Measurements from ENCODE around the gene RAP1GAP. TPM values are rescaled to one million over a fixed set of nuclear protein-coding genes. Genes with fewer than 3 reads are reported as not detected.

The RAP1GAP gene
- total RNA-seq, 1 donor from 2014 or later = 62.4 TPM

GRCh38 chr1:21640653-21641052 lies 28.5 kb downstream of the RAP1GAP start:
- no peak overlapping the region for H3K4me3 ChIP-seq
- H3K27ac ChIP-seq = no peak overlapping the region
- no peak for ATAC-seq

GRCh38 chr1:21639594-21640041 lies 29.5 kb downstream of the RAP1GAP start:
- H3K27ac ChIP-seq = peak overlapping the region; percentile 71
- no peaks in the 10 kb centered on the region for H3K9me3 ChIP-seq
- no peak for DNase-seq
- ATAC-seq = peak; percentile 3
- no peak for TF ChIP-seq CTCF (IDR thresholded peaks at IDR 0.05)
- no peaks in the 10 kb centered on the region for H3K36me3 ChIP-seq
- no peaks in the 10 kb centered on the region for H3K27me3 ChIP-seq
- peaks cover 8% of the 10 kb centered on the region for H3K4me1 ChIP-seq
- intact Hi-C loops (cut with DNase I) = no loop called here
- H3K4me3 ChIP-seq = no peak overlapping the region

More at GRCh38 chr1:21640653-21641052, 28.5 kb downstream of the RAP1GAP start:
- Histone ChIP-seq H3K4me1 (peaks cover 8% of the 10 kb centered on the region), H3K27me3 (peaks cover 7% of the 10 kb centered on the region), H3K9me3 (no peaks in the 10 kb centered on the region), H3K36me3 (no peaks in the 10 kb centered on the region)
- no peak for DNase-seq
- intact Hi-C loops (cut with DNase I) = no loop called here
- no peak for TF ChIP-seq CTCF (IDR thresholded peaks at IDR 0.05)

GRCh38 chr1:21638531-21639341 lies 30.4 kb downstream of the RAP1GAP start:
- peaks cover 3% of the 10 kb centered on the region for H3K27me3 ChIP-seq
- intact Hi-C loops (cut with DNase I) = no loop called here
- peak overlapping the region; percentile 71 for H3K27ac ChIP-seq
- DNase-seq = peak; percentile 87
- no peaks in the 10 kb centered on the region for H3K36me3 ChIP-seq
- peak; percentile 80 for ATAC-seq
- no peaks in the 10 kb centered on the region for H3K9me3 ChIP-seq
- H3K4me3 ChIP-seq = no peak overlapping the region
- H3K4me1 ChIP-seq = peaks cover 8% of the 10 kb centered on the region
- no peak for TF ChIP-seq CTCF (IDR thresholded peaks at IDR 0.05)

GRCh38 chr1:21637514-21637913 lies 31.6 kb downstream of the RAP1GAP start:
- no peak for TF ChIP-seq CTCF (IDR thresholded peaks at IDR 0.05)
- Histone ChIP-seq H3K27me3 (peaks cover 3% of the 10 kb centered on the region), H3K9me3 (no peaks in the 10 kb centered on the region), H3K4me3 (no peak overlapping the region), H3K27ac (no peak overlapping the region), H3K4me1 (peaks cover 8% of the 10 kb centered on the region), H3K36me3 (no peaks in the 10 kb centered on the region)
- ATAC-seq (no peak), DNase-seq (no peak)
- intact Hi-C loops (cut with DNase I) = no loop called here

GRCh38 chr1:21636029-21636428 lies 33.1 kb downstream of the RAP1GAP start:
- ATAC-seq (no peak), DNase-seq (no peak)
- intact Hi-C loops (cut with DNase I) = no loop called here
- no peak for TF ChIP-seq CTCF (IDR thresholded peaks at IDR 0.05)
- H3K4me3 ChIP-seq = no peak overlapping the region
- no peaks in the 10 kb centered on the region for H3K36me3 ChIP-seq
- peaks cover 3% of the 10 kb centered on the region for H3K27me3 ChIP-seq
- H3K4me1 ChIP-seq = peaks cover 8% of the 10 kb centered on the region
- no peaks in the 10 kb centered on the region for H3K9me3 ChIP-seq
- H3K27ac ChIP-seq = no peak overlapping the region

All from upper lobe of right lung (tissue), 1 donor.